ENCODE results near the gene OR6Q1.

- TF ChIP-seq CTCF (IDR thresholded peaks at IDR 0.05) = no peak
- no peak for TF ChIP-seq POLR2A (IDR thresholded peaks at IDR 0.05)
Measured at GRCh38 chr11:58058276-58059006, 27.7 kb downstream of the OR6Q1 start.

All from breast epithelium (tissue), 3 donors.